NCI-H2227 (cell line): ENCODE data around the gene MT4.

Experiments
- DNase-seq: peaks from one replicate; lab custom pipeline; 2025; ENCODE audit not compliant: unreplicated experiment; lab: John Stamatoyannopoulos, UW

MT4 gene

GRCh38 chr16:56564793-56565477 lies at the start of gene MT4:
MT4 (plus strand) TSS chr16:56565073; CDS start chr16:56565129, 56 bp downstream.
- no peak for DNase-seq

GRCh38 chr16:56515665-56516064 lies 49.2 kb upstream of the MT4 start:
- no peak for DNase-seq

GRCh38 chr16:56517206-56517605 lies 47.7 kb upstream of the MT4 start:
- DNase-seq: no peak

- no peak for DNase-seq
These were observed 46.4 kb upstream of the MT4 start for GRCh38 chr16:56518425-56518824.

- DNase-seq: peak; percentile 91
These were observed 45.2 kb upstream of the MT4 start, which contains the start of gene BBS2 for GRCh38 chr16:56519459-56520250. BBS2 (minus strand) TSS chr16:56520024; CDS start chr16:56519862, 162 bp downstream.

- DNase-seq: no peak
These were observed 44.7 kb upstream of the MT4 start for GRCh38 chr16:56520251-56520577.

GRCh38 chr16:56525236-56525635 lies 39.6 kb upstream of the MT4 start:
- no peak for DNase-seq

GRCh38 chr16:56530872-56531271 lies 34.0 kb upstream of the MT4 start:
- DNase-seq: no peak

GRCh38 chr16:56532714-56533113 lies 32.2 kb upstream of the MT4 start:
- no peak for DNase-seq

- no peak for DNase-seq
These were observed 30.0 kb upstream of the MT4 start for GRCh38 chr16:56534847-56535383.

- no peak for DNase-seq
These were observed 26.5 kb upstream of the MT4 start for GRCh38 chr16:56538331-56538730.

GRCh38 chr16:56539656-56540055 lies 25.2 kb upstream of the MT4 start:
- DNase-seq: no peak

- DNase-seq: no peak
These were observed 22.8 kb upstream of the MT4 start for GRCh38 chr16:56542039-56542438.

GRCh38 chr16:56547120-56547948 lies 17.5 kb upstream of the MT4 start:
- DNase-seq: no peak

- DNase-seq: no peak
These were observed 16.8 kb upstream of the MT4 start for GRCh38 chr16:56547949-56548567.

GRCh38 chr16:56549161-56549560 lies 15.7 kb upstream of the MT4 start:
- DNase-seq: no peak

GRCh38 chr16:56549744-56550385 lies 15.0 kb upstream of the MT4 start:
- DNase-seq: no peak

- peak; percentile 4 for DNase-seq
These were observed 12.8 kb upstream of the MT4 start for GRCh38 chr16:56551796-56552738.

- DNase-seq: no peak
These were observed 10.4 kb upstream of the MT4 start for GRCh38 chr16:56554441-56554840.
